Esophagus muscularis mucosa (tissue), 4 donors: Measurements from ENCODE around the gene MED13L.

Source experiments
- CTCF ChIP-seq, 3 experiments: fragments of 200-600 bp in 2 of 3; fragments of 450-650 bp in 1 of 3; sonication (generic) in 2 of 3; IDR thresholded peaks; one replicate each; pipeline ENCODE4 v1.5.1; 2017 to 2019; ENCODE audit warnings: antibody characterized with exemption in 3 of 3, mild to moderate bottlenecking in 2 of 3, moderate library complexity in 1 of 3
- EP300 ChIP-seq: sonication (generic); formaldehyde crosslinking; IDR thresholded peaks from one replicate; pipeline ENCODE4 v1.6.1; 2017; ENCODE audit warnings: antibody characterized with exemption
- POLR2A ChIP-seq: fragments of 450-650 bp; IDR thresholded peaks from one replicate; pipeline ENCODE4 v1.6.1; 2017; ENCODE audit warnings: antibody characterized with exemption, moderate library complexity, mild to moderate bottlenecking, low read depth

- TF ChIP-seq POLR2A (no peak), CTCF (IDR thresholded peaks at IDR 0.05) (no peak), EP300 (no peak)
These were observed 211.9 kb downstream of the MED13L start for GRCh38 chr12:116065606-116066005.
